GM23338 (cell line): ENCODE measurements around the gene LRRC8B. TPM values are rescaled to one million over a fixed set of nuclear protein-coding genes. Genes with fewer than 3 reads are reported as not detected.

Source experiments
- ATAC-seq: fragments of 200-7000 bp; cut with Tn5 transposase; 3 replicates; pipeline ENCODE4 v1.9.1; 2020
- DNase-seq: peaks from one replicate; pipeline ENCODE4 v3.0.0-alpha.2; 2015; ENCODE audit warnings: low spot score
- H2AFZ ChIP-seq: fragments of 200-600 bp; sonication (generic); 2 replicates; pipeline ENCODE4 v1.8.0; 2016; ENCODE audit warnings: antibody characterized with exemption, mild to moderate bottlenecking, moderate library complexity
- H3F3A ChIP-seq: fragments of 200-600 bp; sonication (generic); replicated peaks from 2 replicates; pipeline ENCODE4 v1.8.0; 2017; ENCODE audit warnings: antibody characterized with exemption, mixed run types, low read depth
- H3K27ac ChIP-seq: fragments of 200-600 bp; sonication (generic); 2 replicates; pipeline ENCODE4 v1.6.1; 2016; ENCODE audit warnings: low read depth
- H3K27me3 ChIP-seq: fragments of 200-600 bp; sonication (generic); 2 replicates; pipeline ENCODE4 v1.8.0; 2016; ENCODE audit warnings: mild to moderate bottlenecking, mixed run types, moderate library complexity; ENCODE audit not compliant: insufficient read depth
- H3K36me3 ChIP-seq: fragments of 200-600 bp; sonication (generic); 2 replicates; pipeline ENCODE4 v1.8.0; 2016; ENCODE audit warnings: mild to moderate bottlenecking; ENCODE audit not compliant: insufficient read depth
- H3K4me1 ChIP-seq: fragments of 200-600 bp; sonication (generic); 2 replicates; pipeline ENCODE4 v1.8.0; 2016; ENCODE audit warnings: mild to moderate bottlenecking, moderate library complexity; ENCODE audit not compliant: insufficient read depth
- H3K4me2 ChIP-seq: fragments of 200-600 bp; sonication (generic); 2 replicates; pipeline ENCODE4 v1.7.1; 2017; ENCODE audit warnings: mixed run types
- H3K4me3 ChIP-seq: fragments of 200-600 bp; sonication (generic); 2 replicates; pipeline ENCODE4 v1.6.1; 2016; ENCODE audit warnings: mixed run types
- H3K79me2 ChIP-seq: fragments of 200-600 bp; sonication (generic); replicated peaks from 2 replicates; pipeline ENCODE4 v1.8.0; 2017; ENCODE audit warnings: mild to moderate bottlenecking; ENCODE audit not compliant: insufficient read depth
- H3K9me2 ChIP-seq: fragments of 200-600 bp; sonication (generic); 2 replicates; pipeline ENCODE4 v1.8.0; 2017; ENCODE audit not compliant: insufficient read depth
- H4K20me1 ChIP-seq: fragments of 200-600 bp; sonication (generic); replicated peaks from 2 replicates; pipeline ENCODE4 v1.8.0; 2017; ENCODE audit warnings: mild to moderate bottlenecking; ENCODE audit not compliant: insufficient read depth
- H3K27ac Mint-ChIP-seq: 2 replicates; pipeline ENCODE4 v1.8.0; 2020; ENCODE audit warnings: inconsistent platforms, mild to moderate bottlenecking, moderate library complexity, mixed read lengths
- H3K27me3 Mint-ChIP-seq: 3 replicates; pipeline ENCODE4 v1.8.0; 2022; ENCODE audit warnings: low read depth, mild to moderate bottlenecking, moderate library complexity, mixed read lengths, inconsistent platforms; ENCODE audit not compliant: insufficient read depth, poor library complexity
- H3K36me3 Mint-ChIP-seq: 3 replicates; pipeline ENCODE4 v1.8.0; 2021; ENCODE audit warnings: low read depth, mild to moderate bottlenecking, inconsistent platforms, moderate library complexity, mixed read lengths
- H3K4me1 Mint-ChIP-seq: 3 replicates; pipeline ENCODE4 v1.8.0; 2020; ENCODE audit warnings: mild to moderate bottlenecking, inconsistent platforms, mixed read lengths
- H3K4me3 Mint-ChIP-seq: 3 replicates; pipeline ENCODE4 v1.8.0; 2021; ENCODE audit warnings: moderate library complexity, mild to moderate bottlenecking, inconsistent platforms, mixed read lengths
- H3K9me3 Mint-ChIP-seq: 3 replicates; pipeline ENCODE4 v1.8.0; 2020; ENCODE audit warnings: moderate library complexity, mild to moderate bottlenecking, inconsistent platforms, mixed read lengths
- CREB1 ChIP-seq: fragments of 250-450 bp; sonication (Bioruptor Pico); IDR thresholded peaks from 2 replicates; pipeline ENCODE4 v1.5.0; 2020; ENCODE audit warnings: low read depth, mild to moderate bottlenecking, moderate library complexity
- EZH2 ChIP-seq: fragments of 200-600 bp; sonication (generic); IDR thresholded peaks from one replicate; pipeline ENCODE4 v1.8.0; 2017; ENCODE audit warnings: antibody characterized with exemption, mild to moderate bottlenecking, low read depth; ENCODE audit not compliant: unreplicated experiment
- EZH2phosphoT487 ChIP-seq: fragments of 200-600 bp; sonication (generic); IDR thresholded peaks from one replicate; pipeline ENCODE4 v1.8.1; 2018; ENCODE audit warnings: antibody characterized with exemption; ENCODE audit not compliant: unreplicated experiment
- NANOG ChIP-seq: IDR thresholded peaks from 2 replicates; pipeline ENCODE4 v1.6.1; 2016; ENCODE audit warnings: antibody characterized with exemption, borderline replicate concordance
- POLR2AphosphoS5 ChIP-seq: IDR thresholded peaks from 2 replicates; pipeline ENCODE4 v1.6.1; 2016; ENCODE audit warnings: antibody characterized with exemption, low read depth
- REST ChIP-seq: IDR thresholded peaks from one replicate; pipeline ENCODE4 v1.6.1; 2018; ENCODE audit warnings: antibody characterized with exemption; ENCODE audit not compliant: unreplicated experiment
- STAT1 ChIP-seq: IDR thresholded peaks from one replicate; pipeline ENCODE4 v1.6.1; 2016; ENCODE audit warnings: antibody characterized with exemption; ENCODE audit not compliant: unreplicated experiment
- ZNF114 ChIP-seq: fragments of 250-450 bp; sonication (Bioruptor Pico); IDR thresholded peaks from 2 replicates; pipeline ENCODE4 v1.5.0; 2020; ENCODE audit warnings: mild to moderate bottlenecking, moderate library complexity
- ZNF331 ChIP-seq: fragments of 250-450 bp; sonication (Bioruptor Pico); IDR thresholded peaks from 2 replicates; pipeline ENCODE4 v1.5.0; 2020; ENCODE audit warnings: low read depth, mild to moderate bottlenecking, moderate library complexity
- ZNF462 ChIP-seq: fragments of 250-450 bp; sonication (Bioruptor Pico); IDR thresholded peaks from 2 replicates; pipeline ENCODE4 v1.5.0; 2020; ENCODE audit warnings: mild to moderate bottlenecking, moderate library complexity
- polyA plus RNA-seq: library from polyadenylated mRNA; unstranded; fragments of >200 nt; fragmentation: Nextera tagmentation; extraction: Ambion mirVana; gene quantifications from 2 replicates; pipeline ENCODE4 v1.2.1, GENCODE V29; 2016
- total RNA-seq: library from RNA; depleted of rRNA; stranded (reverse); fragments of >200 nt; shearing (Covaris generic); gene quantifications from 2 replicates; pipeline ENCODE4 v1.2.3, GENCODE V29; 2014
- TF ChIP-seq, protein P1 (sequence below): IDR thresholded peaks from 2 replicates; pipeline ENCODE4 v1.6.1; 2016; ENCODE audit warnings: antibody characterized with exemption
- TF ChIP-seq, protein P2 (sequence below), 2 experiments: fragments of 200-600 bp in 1 of 2; sonication (generic) in 1 of 2; conservative IDR thresholded peaks; 2 replicates each; pipeline versions ENCODE4 v1.5.1 to v1.6.1; 2016 to 2017; ENCODE audit warnings: antibody characterized with exemption in 2 of 2, low read depth in 2 of 2, mild to moderate bottlenecking in 2 of 2, moderate library complexity in 1 of 2

LRRC8B gene
- total and polyA plus RNA-seq, 2 experiments from 2014 or later = 9.0 to 26.5 TPM

DNA sequence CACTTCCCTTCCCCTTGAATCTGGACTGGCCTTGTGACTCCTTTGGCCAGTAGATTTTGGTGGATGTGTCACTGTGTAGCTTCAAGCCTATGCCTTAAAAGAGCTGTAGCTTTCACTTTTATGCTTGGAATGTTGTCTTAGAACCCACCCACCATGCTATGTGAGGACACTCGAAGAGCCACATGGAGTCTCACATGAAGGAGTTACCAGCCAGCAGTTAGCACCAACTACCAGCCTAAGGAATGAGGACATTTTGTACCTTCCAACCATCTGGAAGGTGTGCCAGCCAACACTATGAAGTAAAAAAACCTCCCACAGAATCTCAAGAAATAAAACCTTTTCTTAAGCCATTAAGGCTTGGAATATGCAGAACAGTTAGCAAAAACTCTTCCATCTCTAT, 50.6 kb downstream of the LRRC8B start:
- no peak overlapping the region; the same call in 1 of the 2 replicates for H3K27ac ChIP-seq
- TF ChIP-seq ZNF462 (CRISPR knock-in tag) (no peak), ZNF331 (CRISPR knock-in tag) (no peak), NANOG (no peak), EZH2 (no peak), EZH2phosphoT487 (no peak), CREB1 (CRISPR knock-in tag) (no peak), POLR2AphosphoS5 (no peak), REST (no peak), STAT1 (no peak), ZNF114 (CRISPR knock-in tag) (no peak)
- TF ChIP-seq, protein P1, sequence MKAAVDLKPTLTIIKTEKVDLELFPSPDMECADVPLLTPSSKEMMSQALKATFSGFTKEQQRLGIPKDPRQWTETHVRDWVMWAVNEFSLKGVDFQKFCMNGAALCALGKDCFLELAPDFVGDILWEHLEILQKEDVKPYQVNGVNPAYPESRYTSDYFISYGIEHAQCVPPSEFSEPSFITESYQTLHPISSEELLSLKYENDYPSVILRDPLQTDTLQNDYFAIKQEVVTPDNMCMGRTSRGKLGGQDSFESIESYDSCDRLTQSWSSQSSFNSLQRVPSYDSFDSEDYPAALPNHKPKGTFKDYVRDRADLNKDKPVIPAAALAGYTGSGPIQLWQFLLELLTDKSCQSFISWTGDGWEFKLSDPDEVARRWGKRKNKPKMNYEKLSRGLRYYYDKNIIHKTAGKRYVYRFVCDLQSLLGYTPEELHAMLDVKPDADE = no peak
- TF ChIP-seq, protein P2, sequence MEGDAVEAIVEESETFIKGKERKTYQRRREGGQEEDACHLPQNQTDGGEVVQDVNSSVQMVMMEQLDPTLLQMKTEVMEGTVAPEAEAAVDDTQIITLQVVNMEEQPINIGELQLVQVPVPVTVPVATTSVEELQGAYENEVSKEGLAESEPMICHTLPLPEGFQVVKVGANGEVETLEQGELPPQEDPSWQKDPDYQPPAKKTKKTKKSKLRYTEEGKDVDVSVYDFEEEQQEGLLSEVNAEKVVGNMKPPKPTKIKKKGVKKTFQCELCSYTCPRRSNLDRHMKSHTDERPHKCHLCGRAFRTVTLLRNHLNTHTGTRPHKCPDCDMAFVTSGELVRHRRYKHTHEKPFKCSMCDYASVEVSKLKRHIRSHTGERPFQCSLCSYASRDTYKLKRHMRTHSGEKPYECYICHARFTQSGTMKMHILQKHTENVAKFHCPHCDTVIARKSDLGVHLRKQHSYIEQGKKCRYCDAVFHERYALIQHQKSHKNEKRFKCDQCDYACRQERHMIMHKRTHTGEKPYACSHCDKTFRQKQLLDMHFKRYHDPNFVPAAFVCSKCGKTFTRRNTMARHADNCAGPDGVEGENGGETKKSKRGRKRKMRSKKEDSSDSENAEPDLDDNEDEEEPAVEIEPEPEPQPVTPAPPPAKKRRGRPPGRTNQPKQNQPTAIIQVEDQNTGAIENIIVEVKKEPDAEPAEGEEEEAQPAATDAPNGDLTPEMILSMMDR (conservative IDR thresholded peaks at IDR 0.05; ENCODE audit: low read depth in 2 of 2) = no peak

More for the DNA sequence above, 50.6 kb downstream of the LRRC8B start:
- peaks cover 33% of the 10 kb centered on the region for H3K36me3 Mint-ChIP-seq
- peaks cover 12% of the 10 kb centered on the region; the same call in 1 of the 2 replicates for H3K36me3 ChIP-seq
- no peak overlapping the region for H3K4me3 ChIP-seq
- no peaks in the 10 kb centered on the region for H3K4me1 ChIP-seq
- no peaks in the 10 kb centered on the region for H3K27me3 ChIP-seq
- no peaks in the 10 kb centered on the region for H3K27me3 Mint-ChIP-seq
- H3K79me2 ChIP-seq = peaks cover 24% of the 10 kb centered on the region
- ATAC-seq (no peak), DNase-seq (no peak)
- no peaks in the 10 kb centered on the region for H3F3A ChIP-seq
- no peaks in the 10 kb centered on the region for H3K9me2 ChIP-seq
- peaks cover 10% of the 10 kb centered on the region for H4K20me1 ChIP-seq
- no peak overlapping the region for H3K4me3 Mint-ChIP-seq
- no peak overlapping the region for H2AFZ ChIP-seq
- peaks cover 9% of the 10 kb centered on the region for H3K9me3 Mint-ChIP-seq
- H3K4me1 Mint-ChIP-seq = peaks cover 3% of the 10 kb centered on the region; the same call in 1 of the 3 replicates
- H3K27ac Mint-ChIP-seq = no peak overlapping the region
- H3K4me2 ChIP-seq = no peak overlapping the region
